ENCODE measurements around the gene SERPINE3.

The SERPINE3 gene

GRCh38 chr13:51336746-51337145, 2.7 kb upstream of the SERPINE3 start:
- DNase-seq = no peak
- no peak for TF ChIP-seq GATA1 (IDR thresholded peaks at IDR 0.05; ENCODE audit: low read depth, low read length)
- TF ChIP-seq POLR2A (IDR thresholded peaks at IDR 0.05; ENCODE audit: low read length) = no peak

DNA sequence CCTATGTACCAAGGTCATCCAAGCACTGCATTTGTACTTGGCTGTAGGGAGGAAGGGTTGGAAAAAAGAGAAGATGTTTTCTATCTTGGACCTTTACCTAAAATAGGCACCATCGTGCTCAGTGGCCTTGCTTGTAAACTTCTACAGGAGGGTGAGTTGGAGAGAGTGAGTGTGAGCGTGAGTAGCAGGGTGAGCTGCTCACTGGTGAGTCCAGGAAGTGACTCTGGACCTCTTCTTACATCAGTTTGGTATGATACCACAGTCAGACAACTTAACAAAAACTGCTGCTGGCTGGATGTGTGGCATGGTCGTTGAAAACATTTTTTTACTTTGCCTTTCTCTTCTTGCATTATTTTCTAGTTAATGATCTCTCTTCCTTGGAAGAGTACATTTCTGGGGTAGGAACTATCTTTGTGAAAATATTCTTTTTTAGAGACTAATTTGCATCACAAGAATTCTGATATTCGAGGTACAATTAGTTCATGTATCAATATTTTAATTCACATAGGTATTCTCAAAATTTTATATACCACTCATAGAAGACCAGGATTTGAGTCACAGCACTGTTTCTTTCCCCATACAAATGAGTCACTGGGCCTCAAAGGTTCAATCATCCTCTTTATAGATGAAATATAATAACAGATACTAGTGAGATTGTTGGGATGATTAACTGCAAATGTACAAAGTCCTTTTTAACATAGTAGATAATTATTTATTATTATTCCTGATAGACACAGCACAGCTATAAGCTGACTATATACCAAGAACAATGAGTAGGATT, 651 bp downstream of the SERPINE3 start:
- DNase-seq = no peak
- TF ChIP-seq GATA1 (IDR thresholded peaks at IDR 0.05; ENCODE audit: low read depth, low read length) (no peak), POLR2A (IDR thresholded peaks at IDR 0.05; ENCODE audit: low read length) (no peak)

GRCh38 chr13:51341232-51341631, 1.7 kb downstream of the SERPINE3 start:
- no peak for TF ChIP-seq GATA1 (IDR thresholded peaks at IDR 0.05; ENCODE audit: low read depth, low read length)
- no peak for TF ChIP-seq POLR2A (IDR thresholded peaks at IDR 0.05; ENCODE audit: low read length)
- DNase-seq = no peak

- TF ChIP-seq GATA1 (IDR thresholded peaks at IDR 0.05; ENCODE audit: low read depth, low read length) (no peak), POLR2A (IDR thresholded peaks at IDR 0.05; ENCODE audit: low read length) (no peak)
- no peak for DNase-seq
These were observed 2.3 kb downstream of the SERPINE3 start for GRCh38 chr13:51341791-51342190.

DNA sequence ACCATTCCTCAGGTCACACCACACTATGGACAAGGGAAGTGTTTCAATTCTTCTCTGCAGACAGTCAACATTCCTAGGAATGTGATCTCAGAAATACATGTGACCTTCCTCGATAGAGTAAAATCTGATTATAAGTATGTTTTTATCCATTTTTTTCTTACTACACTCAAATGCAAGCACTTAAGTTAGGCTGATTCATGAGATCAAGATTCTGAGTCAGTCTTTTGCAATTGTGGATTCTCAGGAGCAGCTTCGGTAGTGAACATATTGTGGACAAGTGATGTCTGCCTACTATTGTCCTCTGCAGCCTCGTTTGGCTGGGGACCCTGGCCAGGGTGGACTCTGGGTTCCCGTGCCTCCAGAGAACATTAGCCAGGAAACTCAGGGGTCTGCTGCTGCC, 3.2 kb downstream of the SERPINE3 start:
- TF ChIP-seq POLR2A (IDR thresholded peaks at IDR 0.05; ENCODE audit: low read length) (no peak), GATA1 (IDR thresholded peaks at IDR 0.05; ENCODE audit: low read depth, low read length) (no peak)
- no peak for DNase-seq

DNA sequence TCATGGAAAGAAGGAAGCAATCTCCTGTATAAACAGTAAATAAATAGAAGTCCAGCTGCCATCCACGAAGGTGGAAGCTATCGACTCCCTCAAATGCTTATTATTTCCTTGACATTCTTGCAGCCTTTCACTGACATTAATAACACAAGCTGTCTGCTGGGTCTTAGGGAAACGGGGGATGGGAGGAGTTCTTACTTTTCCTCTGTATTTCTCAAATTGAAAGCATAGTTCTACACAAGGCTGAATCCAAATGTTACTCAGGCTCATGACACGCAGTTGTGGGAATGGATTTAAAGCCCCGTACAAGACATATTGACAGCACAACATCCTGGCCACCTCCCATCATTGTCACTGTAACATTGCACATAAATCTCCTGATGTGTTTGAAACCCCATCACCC, 4.0 kb downstream of the SERPINE3 start:
- no peak for DNase-seq
- TF ChIP-seq POLR2A (IDR thresholded peaks at IDR 0.05; ENCODE audit: low read length) = no peak
- no peak for TF ChIP-seq GATA1 (IDR thresholded peaks at IDR 0.05; ENCODE audit: low read depth, low read length)

GRCh38 chr13:51346397-51346796, 6.9 kb downstream of the SERPINE3 start:
- TF ChIP-seq POLR2A (IDR thresholded peaks at IDR 0.05; ENCODE audit: low read length) (no peak), GATA1 (IDR thresholded peaks at IDR 0.05; ENCODE audit: low read depth, low read length) (no peak)
- no peak for DNase-seq

DNA sequence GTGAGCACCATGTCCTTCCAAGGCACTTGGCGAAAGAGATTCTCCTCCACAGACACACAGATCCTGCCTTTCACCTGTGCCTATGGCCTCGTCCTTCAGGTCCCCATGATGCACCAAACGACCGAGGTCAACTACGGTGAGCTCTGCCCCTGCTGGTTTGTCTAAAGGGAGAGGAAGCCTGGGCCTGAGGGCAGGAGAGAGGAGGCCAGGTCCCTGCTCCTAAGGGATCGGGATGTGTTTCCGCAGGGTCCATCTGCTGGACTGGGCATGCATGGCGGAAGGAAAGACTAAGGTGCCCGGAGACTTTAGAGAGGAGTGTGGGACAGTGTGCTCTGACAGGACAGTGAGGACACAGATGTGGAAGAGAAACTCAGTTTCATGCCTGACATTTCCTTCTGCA, 7.6 kb downstream of the SERPINE3 start:
- no peak for DNase-seq
- no peak for TF ChIP-seq POLR2A (IDR thresholded peaks at IDR 0.05; ENCODE audit: low read length)
- TF ChIP-seq GATA1 (IDR thresholded peaks at IDR 0.05; ENCODE audit: low read depth, low read length) = no peak

DNA sequence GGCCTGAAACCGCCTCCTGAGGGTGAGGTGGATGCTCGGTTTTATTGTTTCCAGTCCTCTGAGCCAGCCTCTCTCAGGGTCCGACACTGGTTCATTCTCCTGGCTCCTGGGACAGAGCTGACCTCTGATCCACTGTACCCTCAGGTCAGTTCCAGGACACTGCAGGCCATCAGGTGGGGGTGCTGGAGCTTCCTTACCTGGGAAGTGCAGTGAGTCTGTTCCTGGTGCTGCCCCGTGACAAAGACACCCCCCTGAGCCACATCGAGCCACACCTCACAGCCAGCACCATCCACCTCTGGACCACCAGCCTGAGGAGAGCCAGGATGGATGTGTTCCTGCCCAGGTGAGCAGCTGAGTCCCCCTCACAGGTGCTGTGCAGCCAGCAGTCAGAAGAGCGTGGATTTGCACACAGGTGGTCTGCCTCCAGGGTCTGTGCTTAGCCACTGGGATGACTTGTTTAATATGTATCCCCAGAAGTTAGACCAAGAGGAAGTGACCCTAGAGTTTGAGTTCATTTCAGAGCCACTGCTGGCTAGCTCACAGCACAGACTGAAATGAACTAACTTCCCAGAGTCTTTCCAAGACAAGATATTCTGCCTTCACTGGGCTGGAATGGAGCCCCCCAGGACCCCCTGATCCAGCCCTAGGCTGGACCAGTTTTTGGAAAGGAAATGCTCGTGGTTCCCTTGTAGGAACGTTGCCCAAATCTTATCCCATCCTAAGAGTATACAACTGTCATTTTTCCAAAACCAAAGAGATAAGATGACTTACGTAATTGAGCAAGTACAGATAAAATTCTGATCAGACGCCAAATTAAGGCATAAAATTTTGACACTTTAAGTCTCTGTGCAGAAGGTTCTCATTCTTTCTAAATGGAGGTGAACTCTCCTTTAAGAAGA, 8.8 kb downstream of the SERPINE3 start:
- DNase-seq = no peak
- TF ChIP-seq GATA1 (IDR thresholded peaks at IDR 0.05; ENCODE audit: low read depth, low read length) (no peak), POLR2A (IDR thresholded peaks at IDR 0.05; ENCODE audit: low read length) (no peak)

GRCh38 chr13:51349016-51349415, 9.5 kb downstream of the SERPINE3 start:
- TF ChIP-seq POLR2A (IDR thresholded peaks at IDR 0.05; ENCODE audit: low read length) = no peak
- TF ChIP-seq GATA1 (IDR thresholded peaks at IDR 0.05; ENCODE audit: low read depth, low read length) = no peak
- no peak for DNase-seq

GRCh38 chr13:51355217-51355616, 15.7 kb downstream of the SERPINE3 start:
- TF ChIP-seq GATA1 (IDR thresholded peaks at IDR 0.05; ENCODE audit: low read depth, low read length) (no peak), POLR2A (IDR thresholded peaks at IDR 0.05; ENCODE audit: low read length) (no peak)
- no peak for DNase-seq

DNA sequence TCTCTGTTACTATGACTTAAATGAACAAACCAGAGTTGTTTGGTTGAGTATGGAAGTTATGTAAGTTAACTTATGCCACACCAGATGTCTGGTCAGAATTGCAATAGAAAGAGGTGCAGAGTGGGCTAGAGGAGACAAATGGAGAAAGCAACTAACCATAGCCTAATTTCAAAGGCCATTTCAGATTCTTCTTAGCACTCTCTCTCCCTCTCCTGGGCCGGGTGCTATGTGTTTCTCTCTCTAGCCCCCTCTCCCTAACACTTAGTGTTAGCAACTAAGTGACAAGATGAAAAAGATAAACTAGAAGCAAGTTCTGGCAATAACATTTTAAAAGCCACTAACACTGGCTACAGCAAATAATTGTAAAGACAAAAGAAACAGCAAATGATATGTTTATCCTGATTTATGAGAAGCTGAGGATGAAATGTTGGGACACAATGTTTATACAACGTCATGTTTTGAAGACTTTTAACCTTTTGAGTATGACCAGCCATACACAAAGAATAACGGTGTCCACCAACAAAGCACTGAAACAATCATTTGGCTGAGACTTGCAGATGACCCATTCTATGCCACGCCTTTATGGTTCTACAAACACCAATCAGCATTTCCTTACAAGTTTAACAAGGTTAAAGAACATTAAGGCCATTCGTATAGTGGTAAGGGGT, 18.6 kb downstream of the SERPINE3 start:
- no peak for TF ChIP-seq GATA1 (IDR thresholded peaks at IDR 0.05; ENCODE audit: low read depth, low read length)
- TF ChIP-seq POLR2A (IDR thresholded peaks at IDR 0.05; ENCODE audit: low read length) = no peak
- no peak for DNase-seq

GRCh38 chr13:51359352-51359751, 19.9 kb downstream of the SERPINE3 start:
- TF ChIP-seq POLR2A (IDR thresholded peaks at IDR 0.05; ENCODE audit: low read length) (peak; percentile 3), GATA1 (IDR thresholded peaks at IDR 0.05; ENCODE audit: low read depth, low read length) (no peak)
- DNase-seq = no peak

- TF ChIP-seq GATA1 (IDR thresholded peaks at IDR 0.05; ENCODE audit: low read depth, low read length) (no peak), POLR2A (IDR thresholded peaks at IDR 0.05; ENCODE audit: low read length) (no peak)
- DNase-seq = no peak
These were observed 21.0 kb downstream of the SERPINE3 start for GRCh38 chr13:51360489-51360888.
